CD14-positive monocyte (primary cell): ENCODE measurements around the gene FAM149B1. TPM values are rescaled to one million over a fixed set of nuclear protein-coding genes. Genes with fewer than 3 reads are reported as not detected.

Source experiments
- DNase-seq, 3 donors: peaks; one replicate each; pipeline ENCODE4 v3.0.0-alpha.2; 2011 to 2022
- H2AFZ ChIP-seq: 2 replicates; pipeline ENCODE4 v1.6.0; 2012; ENCODE audit warnings: mild to moderate bottlenecking, low read depth, low read length, inconsistent platforms; ENCODE audit not compliant: insufficient read depth, poor library complexity, severe bottlenecking
- H3K27ac ChIP-seq, 2 donors: 1 replicate in 1 of 2; 2 replicates in 1 of 2; pipeline ENCODE4 v1.5.1; 2012 to 2013; ENCODE audit warnings: low read length in 2 of 2, control low read depth in 1 of 2, inconsistent platforms in 1 of 2, low read depth in 1 of 2, mild to moderate bottlenecking in 1 of 2
- H3K27me3 ChIP-seq, 2 donors: one replicate each; pipeline versions ENCODE4 v1.6.0 to v1.6.1; 2011 to 2013; ENCODE audit warnings: low read length in 2 of 2; ENCODE audit not compliant: control insufficient read depth in 2 of 2, insufficient read depth in 2 of 2
- H3K36me3 ChIP-seq, 2 donors: replicated peaks in 1 of 2; 1 replicate in 1 of 2; 2 replicates in 1 of 2; pipeline versions ENCODE4 v1.5.1 to v1.6.1; 2012 to 2013; ENCODE audit warnings: low read length in 2 of 2, control low read depth in 1 of 2, inconsistent platforms in 1 of 2, mild to moderate bottlenecking in 1 of 2; ENCODE audit not compliant: insufficient read depth in 2 of 2, control insufficient read depth in 1 of 2
- H3K4me1 ChIP-seq, 2 donors: 1 replicate in 1 of 2; 2 replicates in 1 of 2; pipeline versions ENCODE4 v1.5.1 to v1.6.1; 2012 to 2013; ENCODE audit warnings: low read length in 2 of 2, control low read depth in 1 of 2, inconsistent platforms in 1 of 2, mild to moderate bottlenecking in 1 of 2, moderate library complexity in 1 of 2; ENCODE audit not compliant: insufficient read depth in 2 of 2, control insufficient read depth in 1 of 2
- H3K4me2 ChIP-seq: replicated peaks from 2 replicates; pipeline ENCODE3; 2012; ENCODE audit warnings: low read length, moderate library complexity, mild to moderate bottlenecking; ENCODE audit not compliant: poor library complexity, severe bottlenecking; ENCODE audit errors: extremely low read depth
- H3K4me3 ChIP-seq, 3 experiments: fragments of 200-600 bp in 1 of 3; sonication (generic) in 1 of 3; replicated peaks in 1 of 3; 1 replicate in 2 of 3; 2 replicates in 1 of 3; pipeline ENCODE4 v1.5.1; 2011 to 2013; ENCODE audit warnings: low read length in 3 of 3, mild to moderate bottlenecking in 3 of 3, control low read depth in 2 of 3, low read depth in 2 of 3, inconsistent platforms in 1 of 3, moderate library complexity in 1 of 3
- H3K79me2 ChIP-seq: 2 replicates; pipeline ENCODE4 v1.6.0; 2012; ENCODE audit warnings: mild to moderate bottlenecking, control low read depth, inconsistent platforms, low read length, moderate library complexity; ENCODE audit not compliant: insufficient read depth
- H3K9ac ChIP-seq: 2 replicates; pipeline ENCODE4 v1.6.0; 2017; ENCODE audit warnings: low read length, mild to moderate bottlenecking; ENCODE audit not compliant: insufficient read depth, poor library complexity, severe bottlenecking
- H3K9me3 ChIP-seq, 2 donors: replicated peaks in 1 of 2; 1 replicate in 1 of 2; 2 replicates in 1 of 2; pipeline versions ENCODE4 v1.5.1 to v1.6.1; 2012 to 2013; ENCODE audit warnings: low read length in 2 of 2, control low read depth in 1 of 2; ENCODE audit not compliant: control insufficient read depth in 1 of 2, insufficient read depth in 1 of 2
- H4K20me1 ChIP-seq: 2 replicates; pipeline ENCODE4 v1.6.0; 2012; ENCODE audit warnings: mild to moderate bottlenecking, low read length, control low read depth, moderate library complexity; ENCODE audit not compliant: insufficient read depth
- H3K27ac Mint-ChIP-seq, 7 donors: one replicate each; pipeline ENCODE4 v1.8.0; 2020; ENCODE audit warnings: mild to moderate bottlenecking in 7 of 7, mixed read lengths in 7 of 7, moderate library complexity in 6 of 7, inconsistent platforms in 2 of 7
- H3K27me3 Mint-ChIP-seq, 3 donors: one replicate each; pipeline ENCODE4 v1.8.0; 2021 to 2022; ENCODE audit warnings: low read depth in 3 of 3, mild to moderate bottlenecking in 3 of 3, mixed read lengths in 3 of 3, moderate library complexity in 3 of 3, inconsistent platforms in 1 of 3
- H3K36me3 Mint-ChIP-seq, 2 donors: one replicate each; pipeline ENCODE4 v1.8.0; 2020; ENCODE audit warnings: mixed read lengths in 2 of 2, inconsistent platforms in 1 of 2, mild to moderate bottlenecking in 1 of 2
- H3K4me1 Mint-ChIP-seq: one replicate; pipeline ENCODE4 v1.8.0; 2020; ENCODE audit warnings: mild to moderate bottlenecking, mixed read lengths
- H3K4me3 Mint-ChIP-seq, 2 donors: one replicate each; pipeline ENCODE4 v1.8.0; 2020; ENCODE audit warnings: mild to moderate bottlenecking in 2 of 2, mixed read lengths in 2 of 2, moderate library complexity in 1 of 2
- H3K9me3 Mint-ChIP-seq, 7 donors: one replicate each; pipeline ENCODE4 v1.8.0; 2020 to 2022; ENCODE audit warnings: mixed read lengths in 7 of 7, mild to moderate bottlenecking in 6 of 7, moderate library complexity in 6 of 7, inconsistent platforms in 2 of 7
- WGBS: methylation state at CpG from one replicate; pipeline ENCODE4 v1.1.5; 2013; ENCODE audit warnings: missing lambda C conversion rate; ENCODE audit not compliant: insufficient coverage; 5-methylcytosine and 5-hydroxymethylcytosine counted together
- intact Hi-C, 2 donors: fragments of 100-400 bp; cut with micrococcal nuclease; formaldehyde crosslinking; loops; one replicate each; pipeline versions ENCODE4 v1.15.0 to v1.15.1; 2023
- polyA minus RNA-seq: library from RNA; depleted of rRNA, polyadenylated mRNA; stranded (reverse); fragments of >200 nt; gene quantifications from 2 replicates; pipeline ENCODE4 v1.2.3, GENCODE V29; 2012
- polyA plus RNA-seq, 3 donors: library from polyadenylated mRNA; depleted of rRNA in 1 of 3; unstranded in 2 of 3; stranded (reverse) in 1 of 3; fragments of 300-500 nt in 2 of 3; fragments of >200 nt in 1 of 3; fragmentation: Illumina TruSeq in 2 of 3; gene quantifications; 1 replicate in 2 of 3; 2 replicates in 1 of 3; pipeline ENCODE4 v1.2.3, GENCODE V29; 2012 to 2021
- total RNA-seq, 12 experiments: library from RNA in 1 of 12; stranded (reverse) in 1 of 12; fragments of 120-200 nt in 1 of 12; gene quantifications; one replicate each; pipeline ENCODE4 v1.2.4 and lab custom pipeline; 2013 to 2026; ENCODE audit warnings: mixed read lengths in 6 of 12, inconsistent platforms in 1 of 12
- TF ChIP-seq, protein P1 (sequence below): fragments of 200-600 bp; IDR thresholded peaks from one replicate; pipeline ENCODE4 v1.8.0; 2022; ENCODE audit warnings: antibody characterized with exemption, mild to moderate bottlenecking

The FAM149B1 gene
- 22.8 TPM for total RNA-seq (2013)
- polyA plus RNA-seq (10 to 100 TPM in 1 of 3 donors, 1 to 10 TPM in 2; 2.6 to 19.3 (median 2.6) TPM), polyA minus RNA-seq (10.1 and 16.0 TPM in 2 replicates), total RNA-seq (lab: John Stamatoyannopoulos, UW) (9.0 to 23.3 (median 14.5) reads per million in 11 experiments)

DNA sequence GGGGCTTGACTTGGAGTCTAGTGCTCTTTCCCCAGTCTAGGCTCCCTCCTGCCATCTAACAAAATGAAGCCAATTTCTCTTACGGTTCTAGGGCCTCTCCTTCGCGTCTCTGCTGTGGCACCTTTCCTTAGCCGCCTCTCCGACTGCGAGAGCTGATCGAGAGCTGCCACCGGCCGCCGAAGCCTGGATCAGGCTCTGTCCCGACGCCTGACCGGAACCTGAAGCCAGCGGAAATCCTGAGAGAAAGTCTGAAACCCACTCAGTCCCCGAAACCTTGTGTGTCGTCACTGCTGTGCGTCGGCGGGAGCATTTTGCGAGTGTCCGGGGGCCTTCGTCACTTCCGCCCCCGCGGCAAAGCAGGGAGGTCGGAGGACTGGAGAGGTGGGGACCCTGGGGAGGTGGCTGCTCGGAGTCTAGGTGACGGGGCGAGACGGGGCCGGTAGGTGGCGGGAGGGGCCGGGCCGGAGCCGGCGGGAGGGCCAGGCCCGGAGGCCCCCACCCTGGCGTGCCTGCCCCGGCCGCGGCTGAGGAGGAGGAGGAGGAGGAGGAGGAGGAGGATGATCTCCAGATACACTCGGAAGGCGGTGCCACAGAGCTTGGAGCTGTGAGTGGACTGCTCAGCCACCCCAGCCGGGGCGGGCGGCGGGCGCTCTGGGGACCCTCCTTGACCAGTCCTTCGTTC, at the start of gene FAM149B1, which contains the start of gene ECD:
FAM149B1 (plus strand) TSS at position 337 of the 682 bp plus-strand sequence; CDS start at position 558, 221 bp downstream.
ECD (minus strand) TSS at position 226 of the 682 bp plus-strand sequence. CDS start 4,071 bp downstream, outside the sequence.
- TF ChIP-seq, protein P1, sequence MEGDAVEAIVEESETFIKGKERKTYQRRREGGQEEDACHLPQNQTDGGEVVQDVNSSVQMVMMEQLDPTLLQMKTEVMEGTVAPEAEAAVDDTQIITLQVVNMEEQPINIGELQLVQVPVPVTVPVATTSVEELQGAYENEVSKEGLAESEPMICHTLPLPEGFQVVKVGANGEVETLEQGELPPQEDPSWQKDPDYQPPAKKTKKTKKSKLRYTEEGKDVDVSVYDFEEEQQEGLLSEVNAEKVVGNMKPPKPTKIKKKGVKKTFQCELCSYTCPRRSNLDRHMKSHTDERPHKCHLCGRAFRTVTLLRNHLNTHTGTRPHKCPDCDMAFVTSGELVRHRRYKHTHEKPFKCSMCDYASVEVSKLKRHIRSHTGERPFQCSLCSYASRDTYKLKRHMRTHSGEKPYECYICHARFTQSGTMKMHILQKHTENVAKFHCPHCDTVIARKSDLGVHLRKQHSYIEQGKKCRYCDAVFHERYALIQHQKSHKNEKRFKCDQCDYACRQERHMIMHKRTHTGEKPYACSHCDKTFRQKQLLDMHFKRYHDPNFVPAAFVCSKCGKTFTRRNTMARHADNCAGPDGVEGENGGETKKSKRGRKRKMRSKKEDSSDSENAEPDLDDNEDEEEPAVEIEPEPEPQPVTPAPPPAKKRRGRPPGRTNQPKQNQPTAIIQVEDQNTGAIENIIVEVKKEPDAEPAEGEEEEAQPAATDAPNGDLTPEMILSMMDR = no peak
- intact Hi-C loops = loop anchor here (5.0 to 10.0 kb wide), 4 partner anchors 53 to 816 kb away; partner anchors contain the start of genes DNAJB12 (in 1 of the 2), DNAJC9 (in 1 of the 2), NUDT13 (in 1 of the 2) and P4HA1 (in 1 of the 2)
- peaks cover 22% of the 10 kb centered on the region for H3K4me1 Mint-ChIP-seq
- H3K36me3 ChIP-seq = peaks cover 3 to 15% of the 10 kb centered on the region in 2 donors
- H3K27me3 Mint-ChIP-seq = peaks cover 0 to 3% (median 0%) of the 10 kb centered on the region in 3 donors
- peaks cover 61% of the 10 kb centered on the region for H3K79me2 ChIP-seq
- DNase-seq = peak; percentile 86 to 95 (median 91)
- peaks cover under 1% of the 10 kb centered on the region for H4K20me1 ChIP-seq
- peak within 1 kb of the TSS; percentile 96 for H3K4me2 ChIP-seq
- H3K4me3 Mint-ChIP-seq = peak within 1 kb of the TSS; percentile 98 to 99
- peak within 1 kb of the TSS; percentile 95 for H3K9ac ChIP-seq
- no peaks in the 10 kb centered on the region for H3K9me3 ChIP-seq
- WGBS = 0% methylated on average over 44 of the region's 49 CpGs
- H3K27ac Mint-ChIP-seq = peak within 1 kb of the TSS; percentile 99 to 100 (median 100)
- peak within 1 kb of the TSS; percentile 96 to 100 for H3K27ac ChIP-seq
- H3K9me3 Mint-ChIP-seq = peaks cover 0 to 7% (median 0%) of the 10 kb centered on the region in 7 donors
- peak within 1 kb of the TSS; percentile 94 to 98 (median 97) for H3K4me3 ChIP-seq
- H3K36me3 Mint-ChIP-seq = peaks cover 11 to 18% of the 10 kb centered on the region in 2 donors
- no peaks in the 10 kb centered on the region for H3K27me3 ChIP-seq
- H2AFZ ChIP-seq = peak within 1 kb of the TSS; percentile 97
- peaks cover 14 to 26% of the 10 kb centered on the region in 2 donors for H3K4me1 ChIP-seq

DNA sequence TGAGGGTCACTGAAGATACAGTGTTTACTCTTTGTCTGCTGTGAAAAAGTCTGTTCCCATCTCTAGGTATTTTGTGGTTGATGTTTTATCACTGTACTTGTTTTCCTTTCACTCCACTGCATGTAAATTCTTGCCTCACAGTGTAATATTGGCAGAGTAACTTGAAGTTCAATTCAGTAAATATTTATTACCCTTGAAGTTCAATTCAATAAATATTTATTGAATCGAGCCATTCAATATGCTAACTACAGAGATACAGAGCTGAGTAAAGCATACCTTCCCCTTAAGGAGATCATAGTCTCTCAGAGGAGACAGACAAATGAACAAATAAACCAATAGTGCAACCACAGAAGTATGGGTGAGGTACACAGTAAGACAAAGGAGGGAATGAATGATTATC, 48.5 kb upstream of the FAM149B1 start:
- Histone ChIP-seq H3K4me3 (no peak overlapping the region), H3K79me2 (no peaks in the 10 kb centered on the region), H2AFZ (no peak overlapping the region), H3K9ac (no peak overlapping the region), H3K36me3 (peaks cover 14 to 62% of the 10 kb centered on the region in 2 donors), H3K27ac (no peak overlapping the region), H3K4me1 (no peaks in the 10 kb centered on the region), H3K27me3 (no peaks in the 10 kb centered on the region), H3K4me2 (no peak overlapping the region), H3K9me3 (no peaks in the 10 kb centered on the region), H4K20me1 (no peaks in the 10 kb centered on the region)
- Mint-ChIP-seq H3K9me3 (no peaks in the 10 kb centered on the region), H3K36me3 (peaks cover 27 to 41% of the 10 kb centered on the region in 2 donors), H3K27me3 (peaks cover 0 to 4% (median 1%) of the 10 kb centered on the region in 3 donors), H3K4me1 (no peaks in the 10 kb centered on the region), H3K4me3 (no peak overlapping the region), H3K27ac (no peak overlapping the region)
- no peak for DNase-seq
- TF ChIP-seq, protein P1 = no peak
- no CpG with 5 or more reads among the region's 1 CpG for WGBS
- intact Hi-C loops = loop anchor here in 1 of 2 donors (10.0 kb wide), 1 partner anchor 45 kb away; the partner anchor contains the start of genes ECD and FAM149B1
